ENCODE data around the gene RBL1. TPM values are rescaled to one million over a fixed set of nuclear protein-coding genes. Genes with fewer than 3 reads are reported as not detected.

RBL1 gene
- total and polyA plus RNA-seq, 10 of the 15 experiments (the other 5 are each of a cell fraction or from before 2014, with no cell fraction given), result 4.5 to 51.1 (median 24.9) TPM

- Histone ChIP-seq H3K4me2 (ENCODE audit: control insufficient read depth, insufficient read depth) (no peak overlapping the region), H3K9me3 (replicated peaks; ENCODE audit: control insufficient read depth, insufficient read depth, low read length) (no peaks in the 10 kb centered on the region), H3K36me3 (ENCODE audit: control insufficient read depth in 2 of 2, insufficient read depth in 2 of 2, low read length in 1 of 2) (no peaks in the 10 kb centered on the region), H3K4me1 (ENCODE audit: control insufficient read depth, insufficient read depth, low read length) (no peaks in the 10 kb centered on the region), H4K20me1 (ENCODE audit: control insufficient read depth, insufficient read depth) (no peaks in the 10 kb centered on the region), H3K27me3 (replicated peaks in 1 of 2; ENCODE audit: control insufficient read depth in 2 of 2, insufficient read depth in 2 of 2, low read length in 1 of 2) (no peaks in the 10 kb centered on the region), H3K27ac (ENCODE audit: control insufficient read depth, insufficient read depth) (no peak overlapping the region), H3K4me3 (no peak overlapping the region), H3K79me2 (ENCODE audit: control insufficient read depth, insufficient read depth, low read length) (no peaks in the 10 kb centered on the region), H2AFZ (ENCODE audit: control insufficient read depth, low read depth, low read length) (no peak overlapping the region), H3K9ac (ENCODE audit: control insufficient read depth, insufficient read depth, low read length) (no peak overlapping the region)
- ChIA-PET POLR2A (no interaction called here), RAD21 (ENCODE audit: unreplicated experiment) (no interaction called here), CTCF (interaction anchor here (0.9 kb wide), 1 partner anchor 13 kb away, joined by 3 read pairs; no protein-coding TSS in a partner anchor), SMC1A (ENCODE audit: uncharacterized antibody, unreplicated experiment) (no interaction called here)
- 87% methylated on average over 8 of the region's 8 CpGs for WGBS (ENCODE audit: insufficient coverage, insufficient replicate concordance, low lambda C conversion rate, missing lambda C conversion rate)
- in situ Hi-C loops (cut with MboI) (no loop called here), intact Hi-C loops (cut with micrococcal nuclease; ENCODE audit: unreplicated experiment) (no loop called here)
- FAIRE-seq (no peak), ATAC-seq (no peak), DNase-seq (ENCODE audit: low read depth, low spot score) (no peak)
- BruUV-seq (replicated peaks), result no TSS peak
- TF ChIP-seq HDGF (IDR thresholded peaks at IDR 0.05) (no peak), E2F4 (IDR thresholded peaks at IDR 0.05; ENCODE audit: low read depth, low read length) (no peak), MXI1 (IDR thresholded peaks at IDR 0.05; ENCODE audit: low read depth, low read length) (no peak), MYB (IDR thresholded peaks at IDR 0.05; ENCODE audit: borderline replicate concordance, low read depth, low read length) (no peak), IRF3 (IDR thresholded peaks at IDR 0.05) (no peak), ZBTB40 (IDR thresholded peaks at IDR 0.05; ENCODE audit: borderline replicate concordance) (no peak), REST (IDR thresholded peaks at IDR 0.05; ENCODE audit: low read depth, low read length) (no peak), BRCA1 (IDR thresholded peaks at IDR 0.05; ENCODE audit: low read depth, low read length) (no peak), RCOR1 (conservative IDR thresholded peaks at IDR 0.05; ENCODE audit: low read depth, low read length) (no peak), BMI1 (IDR thresholded peaks at IDR 0.05; ENCODE audit: borderline replicate concordance) (no peak), ETV6 (conservative IDR thresholded peaks at IDR 0.05 in 1 of 2, IDR thresholded peaks at IDR 0.05 in 1 of 2; ENCODE audit: borderline replicate concordance in 1 of 2, low read depth in 1 of 2) (no peak), NFYA (IDR thresholded peaks at IDR 0.05; ENCODE audit: borderline replicate concordance, low read depth, low read length) (no peak), BCL11A (IDR thresholded peaks at IDR 0.05; ENCODE audit: low read depth, low read length) (no peak)
Observed at GRCh38 chr20:37114012-37114411, 18.2 kb upstream of the RBL1 start.
